Renal cortex interstitium (tissue), 15 donors: Measurements from ENCODE around the gene CHGA. TPM values are rescaled to one million over a fixed set of nuclear protein-coding genes. Genes with fewer than 3 reads are reported as not detected.

Experiments used
- DNase-seq, 11 donors: peaks; one replicate each; pipeline ENCODE4 v3.0.0-alpha.2; 2013; ENCODE audit warnings: low read depth in 9 of 11, low spot score in 4 of 11; ENCODE audit errors: extremely low read depth in 1 of 11
- long read RNA-seq, 16 experiments: transcript quantifications; one replicate each; lab custom pipeline, GENCODE V29; 2026
- polyA plus RNA-seq, 3 donors: library from polyadenylated mRNA; unstranded; fragments of 120-200 nt; gene quantifications; one replicate each; pipeline ENCODE4 v1.2.1, GENCODE V29; 2013; ENCODE audit not compliant: insufficient read length in 3 of 3

The CHGA gene, protein sequence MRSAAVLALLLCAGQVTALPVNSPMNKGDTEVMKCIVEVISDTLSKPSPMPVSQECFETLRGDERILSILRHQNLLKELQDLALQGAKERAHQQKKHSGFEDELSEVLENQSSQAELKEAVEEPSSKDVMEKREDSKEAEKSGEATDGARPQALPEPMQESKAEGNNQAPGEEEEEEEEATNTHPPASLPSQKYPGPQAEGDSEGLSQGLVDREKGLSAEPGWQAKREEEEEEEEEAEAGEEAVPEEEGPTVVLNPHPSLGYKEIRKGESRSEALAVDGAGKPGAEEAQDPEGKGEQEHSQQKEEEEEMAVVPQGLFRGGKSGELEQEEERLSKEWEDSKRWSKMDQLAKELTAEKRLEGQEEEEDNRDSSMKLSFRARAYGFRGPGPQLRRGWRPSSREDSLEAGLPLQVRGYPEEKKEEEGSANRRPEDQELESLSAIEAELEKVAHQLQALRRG
- polyA plus RNA-seq, result under 1 TPM; 0.14 to 0.44 (median 0.36) TPM
- long read RNA-seq, donor 1, result 0 reads
- long read RNA-seq, donor 2, result 0 reads
- long read RNA-seq, donor 3, result 0 reads
- long read RNA-seq, donor 4, result 0 reads
- long read RNA-seq, donor 5, result 0 reads
- long read RNA-seq, donor 6, result 0 reads
- long read RNA-seq, donor 7, result 0 reads
- long read RNA-seq, donor 8, result 0 reads
- long read RNA-seq, donor 9, result 0 reads
- long read RNA-seq, donor 10, partial matches to known transcripts, result 28 of 28 reads
- long read RNA-seq, donor 10, other reads (novel, unspliced or antisense), result 0 of 28 reads
- long read RNA-seq, donor 11, result 0 reads
- long read RNA-seq, donor 12, result 0 reads
- long read RNA-seq, donor 13, result 0 reads
- long read RNA-seq, donor 14, result 0 reads
- long read RNA-seq, donor 15, result 0 reads
- long read RNA-seq, donor 16, partial matches to known transcripts, result 0 of 1 reads
- long read RNA-seq, donor 16, other reads (novel, unspliced or antisense), result 0 of 1 reads

DNA sequence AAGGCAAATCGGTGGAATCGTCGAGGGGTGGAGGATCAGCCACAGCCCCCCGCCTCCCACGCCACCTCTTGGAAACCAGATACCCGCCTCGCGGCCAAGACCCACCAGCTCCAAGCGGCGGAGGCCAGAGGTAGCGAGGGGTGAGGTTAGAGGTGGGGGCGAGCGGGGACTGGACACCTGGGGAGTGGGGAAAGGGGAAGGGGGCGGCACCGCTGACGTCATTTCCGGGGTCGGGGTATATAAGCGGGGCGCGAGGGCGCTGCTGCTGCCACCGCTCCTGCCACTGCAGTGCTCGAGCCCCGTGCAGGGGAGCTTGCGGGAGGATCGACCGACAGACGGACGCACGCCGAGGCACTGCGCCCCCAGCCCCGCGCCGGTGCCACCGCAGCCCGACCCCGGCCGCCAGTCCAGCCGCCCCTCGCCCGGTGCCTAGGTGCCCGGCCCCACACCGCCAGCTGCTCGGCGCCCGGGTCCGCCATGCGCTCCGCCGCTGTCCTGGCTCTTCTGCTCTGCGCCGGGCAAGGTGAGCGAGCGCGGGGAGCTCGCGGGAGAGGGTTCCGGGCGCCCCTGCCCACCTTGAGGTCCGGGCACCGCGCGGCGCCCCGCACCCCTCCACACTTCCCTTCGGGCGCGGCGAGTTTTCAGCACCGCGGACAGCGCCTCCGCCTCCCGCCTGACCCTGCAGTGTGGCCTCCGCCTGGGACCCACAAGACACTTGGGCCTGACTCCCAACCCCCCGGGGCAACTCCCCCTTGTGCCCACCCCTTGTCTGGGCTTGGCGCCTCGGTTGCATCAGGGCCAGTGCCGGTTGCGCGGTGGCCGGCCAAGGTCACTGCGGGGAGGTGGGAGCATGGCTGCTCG, at the start of gene CHGA:
CHGA (plus strand) TSS at position 268 of the 861 bp plus-strand sequence; CDS start at position 478, 210 bp downstream.
- peak; percentile 37 to 75 (median 65) for DNase-seq

- DNase-seq, result peak in 4 of 11 donors; percentile 20 to 50 (median 28)
Measured at GRCh38 chr14:92874962-92875661, 47.8 kb upstream of the CHGA start.

- no peak for DNase-seq
Measured at GRCh38 chr14:92877757-92878431, 45.1 kb upstream of the CHGA start.

DNA sequence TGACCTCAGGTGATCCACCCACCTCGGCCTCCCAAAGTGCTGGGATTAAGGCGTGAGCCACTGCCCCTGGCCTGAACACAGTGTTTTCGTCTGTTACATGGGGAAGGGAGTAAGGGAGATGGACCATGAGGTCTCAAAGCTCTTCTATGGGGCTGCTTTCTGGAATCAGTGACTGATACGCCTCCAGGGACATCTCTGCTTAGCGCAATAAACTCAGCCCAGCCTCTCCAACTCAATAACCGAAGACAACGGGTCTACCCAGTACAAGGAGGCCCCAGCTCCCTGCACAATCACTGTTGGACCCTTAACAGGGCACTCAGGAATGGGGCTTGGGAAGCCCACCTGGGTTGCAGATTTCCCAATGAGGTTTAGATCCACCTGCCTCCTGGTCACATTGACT, 42.6 kb upstream of the CHGA start:
- no peak for DNase-seq

GRCh38 chr14:92880851-92881250, 42.1 kb upstream of the CHGA start:
- no peak for DNase-seq

DNA sequence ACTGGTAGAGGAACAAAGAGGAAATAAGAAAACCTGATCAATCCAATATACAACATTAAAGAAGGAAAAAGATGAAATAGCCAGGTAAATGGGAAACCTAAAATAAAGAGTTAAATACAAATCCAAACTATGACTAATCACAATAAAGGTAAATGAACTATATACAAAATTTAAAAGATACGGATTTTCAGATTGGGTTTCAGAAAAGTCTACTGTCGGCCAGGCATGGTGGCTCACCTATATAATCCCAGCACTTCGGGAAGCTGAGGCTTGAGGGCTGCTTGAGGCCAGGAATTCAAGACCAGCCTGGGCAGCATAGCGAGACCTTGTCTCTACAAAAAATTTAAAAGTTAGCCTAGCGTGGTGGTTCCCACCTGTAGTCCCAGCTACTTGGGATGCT, 39.9 kb upstream of the CHGA start:
- no peak for DNase-seq

GRCh38 chr14:92884410-92884809, 38.5 kb upstream of the CHGA start:
- no peak for DNase-seq

DNA sequence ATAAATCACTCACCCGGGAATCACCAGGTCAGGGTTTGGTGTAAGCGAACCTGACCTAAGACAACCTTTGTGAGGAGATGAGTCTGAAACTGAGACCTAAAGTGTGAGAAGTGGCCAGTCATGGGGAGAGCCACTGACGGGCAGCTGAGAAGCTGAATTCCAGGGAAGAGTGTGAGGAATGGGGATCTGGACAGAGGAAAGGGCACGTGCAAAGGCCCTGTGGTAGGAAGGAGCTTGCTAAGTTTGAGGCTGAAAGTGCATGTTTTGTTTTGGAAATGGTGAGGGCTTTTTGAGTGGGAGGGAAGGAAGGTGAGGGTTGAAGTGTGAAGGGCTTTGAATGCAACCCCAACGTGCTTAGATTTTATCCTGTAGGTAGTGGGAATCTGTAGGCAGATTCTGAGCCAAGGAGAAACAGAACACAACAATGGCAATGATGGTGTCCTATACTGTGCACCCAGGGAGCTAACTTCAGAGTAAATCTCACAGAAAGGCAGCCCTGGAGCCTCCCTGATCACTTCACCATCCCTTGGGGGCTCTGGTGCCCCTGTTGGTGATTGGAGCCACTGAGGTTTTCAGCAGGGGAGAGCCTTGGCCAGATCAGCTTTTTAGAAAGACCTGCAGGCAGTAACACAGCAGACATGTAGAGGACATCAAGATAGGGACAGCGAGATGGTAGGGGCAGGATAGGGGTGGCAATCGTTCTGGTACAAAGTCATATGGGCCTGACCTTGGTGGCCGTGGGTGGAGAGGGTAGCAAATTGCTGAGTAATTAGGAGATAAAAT, 37.5 kb upstream of the CHGA start:
- DNase-seq, result no peak

DNA sequence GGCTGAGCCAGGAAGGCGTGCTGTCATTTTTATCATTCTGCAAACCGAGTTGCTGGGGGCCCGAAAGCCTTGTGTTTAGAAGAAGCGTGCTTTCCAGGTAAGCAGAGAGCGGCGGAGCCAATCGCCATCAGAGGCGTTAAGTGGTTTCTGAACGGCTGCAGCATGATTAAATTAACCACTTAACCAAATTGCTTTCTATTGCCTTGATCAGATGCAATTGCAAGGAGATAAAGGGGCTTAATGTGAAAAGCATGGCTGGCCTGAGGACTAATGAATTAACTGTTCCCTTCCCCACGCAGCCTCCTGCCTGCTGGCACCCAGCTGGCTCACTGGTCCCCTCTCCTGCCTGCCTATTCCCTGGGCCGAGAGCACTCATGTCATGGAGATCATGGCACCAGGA, 36.6 kb upstream of the CHGA start:
- DNase-seq, result no peak

GRCh38 chr14:92887157-92887556, 35.8 kb upstream of the CHGA start:
- no peak for DNase-seq

DNA sequence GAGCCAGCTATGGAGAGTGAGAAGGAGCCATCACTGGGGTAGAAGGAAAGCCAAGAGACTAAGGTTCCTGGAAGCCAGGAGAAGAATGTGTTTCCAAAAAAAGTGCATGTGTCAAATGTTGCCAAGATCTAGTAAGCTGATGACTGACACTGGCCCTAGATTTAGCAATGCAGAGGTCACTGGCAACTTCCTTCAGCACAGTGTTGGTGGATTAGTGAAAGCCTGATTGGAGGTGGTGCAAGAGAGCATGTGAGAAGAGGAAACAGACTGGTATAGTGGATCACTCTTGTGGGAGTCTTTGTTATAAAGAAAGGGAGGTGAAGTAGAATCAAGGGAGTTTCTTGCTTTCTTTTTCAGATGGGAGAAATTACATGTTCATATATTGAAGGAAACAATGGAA, 34.1 kb upstream of the CHGA start:
- no peak for DNase-seq

- no peak for DNase-seq
Measured at GRCh38 chr14:92890830-92891588, 31.9 kb upstream of the CHGA start.

DNA sequence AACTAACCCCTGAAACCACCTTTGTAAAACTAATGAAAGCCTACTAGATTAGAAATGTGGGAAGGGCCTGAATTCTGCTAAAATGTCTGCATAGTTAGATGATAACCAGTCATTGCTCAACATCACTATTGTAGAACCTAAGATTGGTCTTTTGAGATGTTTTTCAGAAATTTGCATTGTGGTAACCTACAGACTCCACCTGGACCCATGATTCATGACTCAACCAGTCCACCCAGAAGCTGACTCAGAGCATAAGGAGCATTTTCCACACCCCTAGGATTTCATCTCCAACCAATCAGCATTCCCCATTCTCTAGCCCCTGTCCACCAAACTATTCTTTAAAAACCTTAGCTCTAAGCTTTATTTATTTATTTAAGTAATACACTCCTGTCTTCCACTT, 30.4 kb upstream of the CHGA start:
- DNase-seq, result no peak

DNA sequence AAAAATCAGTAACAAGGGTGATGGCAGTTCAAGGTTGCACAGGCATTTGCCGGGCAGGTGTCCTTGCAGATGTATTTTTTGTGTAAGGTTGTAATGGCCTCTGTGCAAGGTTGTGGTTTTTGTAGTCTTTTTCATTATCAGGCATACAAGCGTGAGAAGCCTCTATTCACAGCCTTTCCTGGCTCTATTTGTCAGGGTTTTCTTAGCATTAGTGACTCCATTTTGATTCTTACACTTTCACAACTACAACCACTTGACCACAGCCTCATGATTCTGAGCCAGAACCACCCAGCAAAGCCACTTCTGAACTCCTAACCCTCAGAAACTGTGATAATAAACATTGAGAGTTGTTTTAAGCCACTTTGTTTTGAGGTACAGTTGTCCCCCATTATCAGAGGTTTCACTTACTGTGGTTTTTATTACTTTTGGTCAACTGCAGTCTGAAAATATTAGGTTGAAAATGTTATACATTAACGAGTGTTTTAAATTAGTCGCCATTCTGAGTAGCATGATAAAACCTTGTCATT, 27.5 kb upstream of the CHGA start:
- no peak for DNase-seq

GRCh38 chr14:92897922-92898565, 24.9 kb upstream of the CHGA start:
- DNase-seq, result no peak
